Immature natural killer cell (primary cell): Measurements from ENCODE around the gene ATP8B3. TPM values are rescaled to one million over a fixed set of nuclear protein-coding genes. Genes with fewer than 3 reads are reported as not detected.

Source experiments
- DNase-seq, 3 donors: peaks; one replicate each; pipeline ENCODE4 v3.0.0; 2022; ENCODE audit warnings: mixed read lengths in 1 of 3
- H3K27ac Mint-ChIP-seq, 6 donors: one replicate each; pipeline ENCODE4 v1.8.0; 2020; ENCODE audit warnings: mixed read lengths in 6 of 6, mild to moderate bottlenecking in 5 of 6, inconsistent platforms in 4 of 6, moderate library complexity in 3 of 6
- H3K27me3 Mint-ChIP-seq, 3 donors: one replicate each; pipeline ENCODE4 v1.8.0; 2020 to 2021; ENCODE audit warnings: low read depth in 3 of 3, mild to moderate bottlenecking in 3 of 3, mixed read lengths in 3 of 3, moderate library complexity in 3 of 3, inconsistent platforms in 1 of 3
- H3K36me3 Mint-ChIP-seq, 3 donors: one replicate each; pipeline ENCODE4 v1.8.0; 2020; ENCODE audit warnings: mixed read lengths in 3 of 3, inconsistent platforms in 2 of 3, mild to moderate bottlenecking in 2 of 3
- H3K4me1 Mint-ChIP-seq, 2 donors: one replicate each; pipeline ENCODE4 v1.8.0; 2020; ENCODE audit warnings: inconsistent platforms in 2 of 2, mild to moderate bottlenecking in 2 of 2, mixed read lengths in 2 of 2, moderate library complexity in 1 of 2
- H3K4me3 Mint-ChIP-seq, 5 donors: one replicate each; pipeline ENCODE4 v1.8.0; 2020; ENCODE audit warnings: mild to moderate bottlenecking in 5 of 5, mixed read lengths in 5 of 5, inconsistent platforms in 3 of 5, moderate library complexity in 3 of 5
- H3K9me3 Mint-ChIP-seq, 6 donors: one replicate each; pipeline ENCODE4 v1.8.0; 2020; ENCODE audit warnings: mild to moderate bottlenecking in 6 of 6, mixed read lengths in 6 of 6, inconsistent platforms in 4 of 6, moderate library complexity in 3 of 6
- polyA plus RNA-seq, 3 donors: library from polyadenylated mRNA; unstranded; fragments of 300-500 nt; fragmentation: Illumina TruSeq; gene quantifications; one replicate each; pipeline ENCODE4 v1.2.3, GENCODE V29; 2021

ATP8B3 gene
- polyA plus RNA-seq, 3 donors from 2014 or later, result 1.7 to 3.3 (median 3.1) TPM

DNA sequence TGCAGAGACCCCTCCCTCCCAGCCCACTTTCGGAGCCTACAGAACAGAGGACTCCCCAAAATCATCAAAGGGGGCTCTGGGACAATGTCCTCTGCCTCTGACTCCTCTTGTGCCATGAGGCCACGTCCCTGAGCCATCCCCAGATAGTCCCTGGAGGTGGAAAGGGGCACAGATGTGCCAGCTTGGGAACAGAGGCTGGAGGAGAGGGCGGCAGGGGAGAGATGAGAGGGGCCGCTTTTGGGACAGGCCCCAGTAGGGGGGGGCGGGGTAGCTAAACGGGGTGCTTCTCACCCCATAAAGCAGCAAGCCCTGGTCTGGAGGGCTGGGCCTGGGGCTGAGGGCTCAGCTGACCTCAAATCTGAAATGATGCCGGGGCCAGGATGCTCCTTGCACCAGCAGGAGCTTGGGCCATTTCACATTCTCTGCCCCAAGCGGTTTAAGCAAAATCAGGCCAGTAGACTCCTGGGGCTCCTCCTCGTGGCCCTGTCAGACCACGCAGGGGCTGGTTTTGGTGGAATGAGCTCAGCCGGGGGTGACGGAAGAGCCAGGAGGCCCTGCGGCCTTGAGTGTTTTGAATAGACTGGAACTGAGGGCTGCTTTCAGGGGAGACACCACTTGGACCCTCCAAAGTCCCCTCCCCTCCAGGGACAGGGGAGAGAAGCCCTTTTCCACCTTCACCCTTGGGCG lies 31.7 kb downstream of the ATP8B3 start:
- peaks cover 0 to 3% (median 0%) of the 10 kb centered on the region in 6 donors for H3K9me3 Mint-ChIP-seq
- H3K27ac Mint-ChIP-seq, result no peak overlapping the region
- DNase-seq, result no peak
- no peak overlapping the region for H3K4me3 Mint-ChIP-seq
- H3K4me1 Mint-ChIP-seq, result no peaks in the 10 kb centered on the region
- H3K36me3 Mint-ChIP-seq, result peaks cover 0 to 4% (median 3%) of the 10 kb centered on the region in 3 donors
- H3K27me3 Mint-ChIP-seq, result peaks cover 19 to 38% (median 19%) of the 10 kb centered on the region in 3 donors

DNA sequence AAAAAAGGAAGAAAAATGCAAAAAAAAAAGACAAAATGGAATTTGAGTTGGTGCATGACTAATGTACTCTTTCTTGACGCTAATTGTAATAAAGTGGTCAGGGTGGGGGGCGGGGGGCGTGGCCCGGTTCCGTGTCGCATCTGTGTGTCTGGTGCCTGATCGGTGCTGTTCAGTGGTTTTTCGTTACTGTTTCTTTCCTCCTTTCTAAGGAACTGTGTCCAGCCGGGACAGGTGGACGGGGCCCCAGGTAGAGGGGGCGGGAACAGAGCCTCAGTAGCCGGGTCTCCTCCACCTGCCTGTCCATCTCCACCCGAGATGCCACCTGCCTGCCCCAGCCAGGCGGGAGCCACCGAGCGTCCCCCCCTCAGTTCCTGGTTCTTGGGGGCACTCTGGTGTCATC lies 32.5 kb downstream of the ATP8B3 start:
- DNase-seq, result no peak
- Mint-ChIP-seq H3K36me3 (peaks cover 0 to 4% (median 3%) of the 10 kb centered on the region in 3 donors), H3K4me1 (no peaks in the 10 kb centered on the region), H3K9me3 (peaks cover 0 to 3% (median under 1%) of the 10 kb centered on the region in 6 donors), H3K4me3 (no peak overlapping the region), H3K27me3 (peaks cover 22 to 38% (median 22%) of the 10 kb centered on the region in 3 donors), H3K27ac (no peak overlapping the region)

DNA sequence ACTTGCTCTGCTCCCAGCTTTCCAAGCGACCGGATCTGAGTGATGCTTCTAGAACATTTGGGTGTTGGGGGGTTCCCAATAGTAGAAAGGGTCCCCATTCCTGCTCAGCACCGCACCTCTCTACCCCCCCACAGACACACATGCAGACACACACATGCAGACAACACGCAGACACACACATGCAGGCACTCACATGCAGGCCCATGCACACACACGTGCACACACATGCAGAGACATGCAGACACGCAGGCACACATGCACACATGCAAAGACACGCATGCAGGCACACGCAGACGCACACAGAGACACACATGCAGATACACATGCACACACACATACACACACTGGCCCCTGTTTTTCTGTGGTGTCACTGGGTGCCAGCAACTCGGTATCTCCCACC lies 34.9 kb downstream of the ATP8B3 start:
- Mint-ChIP-seq H3K4me3 (no peak overlapping the region), H3K36me3 (peaks cover 0 to 4% (median 3%) of the 10 kb centered on the region in 3 donors), H3K4me1 (no peaks in the 10 kb centered on the region), H3K9me3 (peaks cover 0 to 4% (median 0%) of the 10 kb centered on the region in 6 donors), H3K27me3 (peaks cover 24 to 44% (median 35%) of the 10 kb centered on the region in 3 donors), H3K27ac (no peak overlapping the region)
- DNase-seq, result no peak

DNA sequence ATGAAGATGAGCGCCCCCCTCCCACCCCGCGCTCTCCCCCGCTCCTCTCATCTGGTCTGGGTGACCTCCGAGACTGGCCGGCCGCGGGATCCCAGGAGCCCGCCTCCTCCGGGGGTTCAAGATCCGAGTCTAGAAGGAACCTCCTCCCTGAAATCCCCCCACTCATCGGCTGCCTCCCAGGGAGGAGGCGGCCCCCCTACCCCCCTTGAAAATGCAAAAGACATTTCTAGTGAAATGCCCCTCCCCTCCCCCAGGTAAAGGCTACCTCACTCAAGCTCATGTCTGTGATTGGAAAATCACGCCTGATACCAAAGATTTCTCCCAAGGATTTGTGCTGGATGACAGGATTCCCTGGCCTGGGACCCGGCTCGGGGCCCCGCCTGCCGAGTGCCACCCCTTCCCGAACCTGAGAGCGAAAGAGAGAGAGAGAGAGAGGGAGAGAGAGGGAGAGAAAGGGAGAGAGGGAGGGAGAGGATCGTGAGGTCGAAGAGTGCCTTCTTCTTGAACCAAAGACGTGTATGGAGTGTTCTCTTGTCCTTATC lies 35.4 kb downstream of the ATP8B3 start:
- H3K36me3 Mint-ChIP-seq, result peaks cover 0 to 4% (median 3%) of the 10 kb centered on the region in 3 donors
- H3K4me3 Mint-ChIP-seq, result no peak overlapping the region
- DNase-seq, result no peak

DNA sequence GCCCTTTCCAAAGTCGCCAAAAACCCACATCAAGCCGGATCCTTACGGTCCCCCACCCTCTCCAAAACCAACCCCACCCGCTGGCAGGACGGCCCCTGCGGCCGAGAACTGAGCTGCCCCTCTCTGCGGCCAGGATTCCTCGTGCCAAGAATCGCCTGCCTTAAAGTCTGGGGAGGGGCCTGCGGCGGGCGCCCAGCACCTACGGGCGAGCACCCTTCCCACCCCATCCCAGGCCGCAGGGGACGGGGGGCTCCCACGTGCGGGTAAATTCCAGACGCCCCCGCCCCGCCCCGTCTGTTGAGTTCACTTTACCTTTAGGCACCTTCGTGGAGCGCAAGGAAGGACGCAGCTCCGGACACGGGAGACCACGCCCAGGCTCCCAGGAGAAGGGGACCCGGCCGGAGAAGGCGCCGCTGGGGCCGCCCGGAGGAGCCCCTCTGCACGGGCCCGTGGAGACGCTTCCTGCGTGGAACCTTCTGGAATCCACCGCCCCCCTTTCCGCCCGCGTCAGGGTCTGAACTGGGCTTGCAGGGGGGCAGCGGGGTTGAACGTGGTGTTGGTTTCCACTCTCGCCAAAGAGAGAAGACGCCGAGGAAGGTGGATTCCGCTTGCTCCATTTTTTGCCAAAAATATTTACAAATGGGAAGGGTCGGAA lies 36.0 kb downstream of the ATP8B3 start:
- peaks cover 2 to 6% (median 5%) of the 10 kb centered on the region in 6 donors for H3K9me3 Mint-ChIP-seq
- no peak for DNase-seq

More for the DNA sequence above, 35.4 kb downstream of the ATP8B3 start:
- H3K27ac Mint-ChIP-seq, result no peak overlapping the region
- peaks cover 22 to 42% (median 36%) of the 10 kb centered on the region in 3 donors for H3K27me3 Mint-ChIP-seq
- peaks cover 0 to 4% (median under 1%) of the 10 kb centered on the region in 6 donors for H3K9me3 Mint-ChIP-seq
- H3K4me1 Mint-ChIP-seq, result no peaks in the 10 kb centered on the region

DNA sequence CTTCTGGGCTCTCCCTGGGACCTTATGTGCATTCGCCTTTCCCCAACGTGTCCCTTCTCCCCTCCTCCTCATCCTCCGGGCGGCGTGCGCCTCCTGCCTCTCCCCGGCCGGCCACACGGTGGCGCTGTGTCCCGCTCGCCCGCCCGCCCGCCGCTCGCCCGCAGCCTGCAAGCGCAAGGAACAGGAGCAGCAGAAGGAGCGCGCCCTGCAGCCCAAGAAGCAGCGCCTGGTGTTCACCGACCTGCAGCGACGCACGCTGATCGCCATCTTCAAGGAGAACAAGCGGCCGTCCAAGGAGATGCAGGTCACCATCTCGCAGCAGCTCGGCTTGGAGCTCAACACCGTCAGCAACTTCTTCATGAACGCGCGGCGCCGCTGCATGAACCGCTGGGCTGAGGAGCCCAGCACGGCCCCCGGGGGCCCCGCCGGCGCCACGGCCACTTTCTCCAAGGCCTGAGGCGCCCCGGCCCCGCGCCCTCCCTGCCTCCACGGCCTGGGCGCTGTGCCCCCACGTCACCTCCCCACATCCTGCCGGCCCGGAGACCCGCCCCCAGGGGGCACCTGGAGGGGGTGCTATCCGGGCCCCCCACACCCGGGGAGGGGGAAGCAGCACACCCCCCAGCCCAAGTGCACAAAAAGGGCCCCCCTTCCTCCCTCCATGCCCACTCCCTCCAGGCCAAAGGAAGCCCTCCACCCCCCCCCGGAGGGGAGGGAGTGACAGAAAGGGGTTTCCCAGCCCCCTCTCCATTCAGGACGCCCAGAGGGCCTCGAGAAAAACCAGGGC lies 36.9 kb downstream of the ATP8B3 start:
- Mint-ChIP-seq H3K9me3 (peaks cover 2 to 15% (median 10%) of the 10 kb centered on the region in 6 donors), H3K36me3 (peaks cover 0 to 8% (median 4%) of the 10 kb centered on the region in 3 donors), H3K4me1 (no peaks in the 10 kb centered on the region), H3K27ac (no peak overlapping the region), H3K4me3 (no peak overlapping the region), H3K27me3 (peaks cover 20 to 41% (median 39%) of the 10 kb centered on the region in 3 donors)
- DNase-seq, result no peak

More for the DNA sequence above, 36.0 kb downstream of the ATP8B3 start:
- H3K4me1 Mint-ChIP-seq, result no peaks in the 10 kb centered on the region
- peaks cover 22 to 41% (median 39%) of the 10 kb centered on the region in 3 donors for H3K27me3 Mint-ChIP-seq
- no peak overlapping the region for H3K4me3 Mint-ChIP-seq
- H3K27ac Mint-ChIP-seq, result no peak overlapping the region
- peaks cover 0 to 4% (median 4%) of the 10 kb centered on the region in 3 donors for H3K36me3 Mint-ChIP-seq

DNA sequence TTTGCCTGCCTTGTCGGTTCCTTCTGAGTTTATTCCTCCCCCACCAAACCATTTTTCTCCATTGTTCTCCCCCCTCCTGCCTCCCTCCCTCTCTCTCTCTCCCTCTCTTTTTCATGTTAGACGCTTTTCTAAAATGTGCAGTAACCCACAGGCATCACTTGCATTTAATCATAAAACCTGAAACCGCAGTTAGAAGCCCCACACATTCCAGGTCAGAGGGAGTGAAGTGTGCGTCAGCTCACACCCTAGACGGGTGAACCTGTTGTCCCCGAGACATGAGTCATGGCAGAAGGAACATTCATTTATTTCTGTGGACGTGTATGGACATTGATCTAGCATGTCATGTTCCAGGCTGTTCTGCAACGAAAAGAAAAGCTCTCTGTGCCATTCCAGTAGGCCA lies 38.9 kb downstream of the ATP8B3 start:
- Mint-ChIP-seq H3K27me3 (peaks cover 16 to 39% (median 34%) of the 10 kb centered on the region in 3 donors), H3K36me3 (peaks cover 0 to 8% (median 4%) of the 10 kb centered on the region in 3 donors), H3K9me3 (peaks cover 2 to 16% (median 10%) of the 10 kb centered on the region in 6 donors), H3K4me3 (no peak overlapping the region), H3K27ac (no peak overlapping the region), H3K4me1 (no peaks in the 10 kb centered on the region)
- DNase-seq, result no peak

DNA sequence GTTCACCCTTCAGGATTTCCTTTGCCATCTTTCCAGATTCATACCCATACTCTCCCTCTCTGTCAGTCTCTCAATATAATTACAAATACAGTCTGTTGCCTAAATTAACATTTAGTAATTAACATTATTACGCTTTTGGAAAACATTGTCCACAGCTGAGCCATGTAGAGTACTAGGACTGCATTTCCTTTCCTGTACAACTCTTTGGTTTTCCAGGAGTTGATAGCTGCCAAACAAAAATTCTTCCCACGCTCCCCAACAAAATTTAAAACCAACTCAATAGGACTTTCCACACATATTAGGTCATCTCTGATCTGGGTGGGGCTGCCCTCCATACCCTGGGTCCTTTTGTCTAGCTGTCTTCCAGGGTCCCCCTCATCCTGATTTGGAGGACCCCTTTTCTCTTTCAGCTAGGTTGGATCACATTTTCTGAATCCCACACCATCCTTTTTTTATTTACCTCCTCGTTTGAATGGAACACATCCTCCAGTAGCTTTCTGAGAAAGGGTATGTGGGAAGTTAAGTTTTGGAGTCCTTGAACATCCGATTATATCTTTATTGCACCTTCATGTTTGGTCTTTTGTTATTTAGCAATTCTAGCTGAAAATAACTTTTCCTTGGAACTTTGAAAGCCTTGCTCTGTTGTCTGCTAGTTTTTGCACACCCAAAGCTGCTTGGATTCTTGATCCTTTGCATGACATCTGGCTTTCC lies 41.1 kb downstream of the ATP8B3 start:
- Mint-ChIP-seq H3K27me3 (peaks cover 9 to 30% (median 18%) of the 10 kb centered on the region in 3 donors), H3K36me3 (peaks cover 0 to 5% (median 0%) of the 10 kb centered on the region in 3 donors), H3K9me3 (peaks cover 2 to 16% (median 10%) of the 10 kb centered on the region in 6 donors), H3K4me1 (no peaks in the 10 kb centered on the region), H3K27ac (no peak overlapping the region), H3K4me3 (no peak overlapping the region)
- DNase-seq, result no peak

DNA sequence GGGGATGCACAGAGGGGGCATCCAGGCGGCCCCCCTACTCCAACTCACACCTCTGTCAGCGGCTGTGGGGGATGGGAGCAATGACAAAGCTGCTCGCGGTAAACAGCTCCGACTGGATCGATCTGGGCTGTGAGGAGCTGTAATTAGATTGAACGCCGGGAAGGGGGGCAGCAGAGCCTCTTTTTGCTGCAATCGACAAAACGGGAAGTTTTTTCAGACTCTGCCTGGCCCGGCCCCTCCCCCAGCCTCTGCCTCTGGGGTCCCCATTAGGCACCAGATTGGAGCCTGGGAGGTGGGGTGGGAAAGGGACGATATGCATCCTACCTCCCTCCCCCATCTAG lies 42.5 kb downstream of the ATP8B3 start:
- H3K9me3 Mint-ChIP-seq, result peaks cover 0 to 16% (median 10%) of the 10 kb centered on the region in 6 donors
- H3K36me3 Mint-ChIP-seq, result peaks cover 0 to 5% (median 0%) of the 10 kb centered on the region in 3 donors
- no peak for DNase-seq
- no peaks in the 10 kb centered on the region for H3K4me1 Mint-ChIP-seq
- no peak overlapping the region for H3K4me3 Mint-ChIP-seq
- no peak overlapping the region for H3K27ac Mint-ChIP-seq
- H3K27me3 Mint-ChIP-seq, result peaks cover 9 to 32% (median 22%) of the 10 kb centered on the region in 3 donors

DNA sequence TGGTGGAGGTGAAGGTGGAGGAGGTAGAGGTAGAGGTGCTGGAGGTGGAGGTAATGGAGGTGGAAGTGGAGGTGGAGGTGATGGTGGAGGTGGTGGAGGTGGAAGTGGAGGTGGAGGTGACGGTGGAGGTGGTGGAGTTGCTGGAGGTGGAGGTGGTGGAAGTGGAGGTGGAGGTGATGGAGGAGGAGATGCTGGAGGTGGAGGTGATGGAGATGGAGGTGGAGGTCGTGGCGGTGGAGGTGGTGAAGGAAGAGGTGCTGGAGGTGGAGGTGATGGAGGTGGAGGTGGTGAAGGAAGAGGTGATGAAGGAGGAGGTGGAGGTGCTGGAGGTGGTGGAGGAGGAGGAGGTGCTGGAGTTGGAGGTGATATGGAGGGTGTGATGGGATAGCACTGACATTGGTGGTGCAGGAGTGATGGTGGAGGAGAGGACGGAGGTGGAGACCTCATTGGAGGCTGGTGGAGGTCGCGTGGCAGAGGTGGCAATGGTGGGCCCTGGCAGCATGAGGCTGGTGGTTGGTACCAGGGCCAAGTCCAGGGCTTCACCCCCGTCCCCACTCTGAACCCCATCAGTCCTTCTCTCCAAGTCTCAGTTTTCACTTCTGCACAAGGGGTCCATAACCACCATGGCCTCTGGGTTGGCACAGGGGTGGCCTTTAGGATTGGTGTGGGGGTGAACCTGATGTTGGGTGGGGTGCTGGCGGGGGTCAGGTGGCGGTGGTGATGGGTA lies 43.0 kb downstream of the ATP8B3 start:
- peaks cover 7 to 28% (median 22%) of the 10 kb centered on the region in 3 donors for H3K27me3 Mint-ChIP-seq
- peaks cover 0 to 5% (median 0%) of the 10 kb centered on the region in 3 donors for H3K36me3 Mint-ChIP-seq
- DNase-seq, result no peak
- no peaks in the 10 kb centered on the region for H3K4me1 Mint-ChIP-seq
- H3K9me3 Mint-ChIP-seq, result peaks cover 0 to 16% (median 10%) of the 10 kb centered on the region in 6 donors
- no peak overlapping the region for H3K27ac Mint-ChIP-seq
- no peak overlapping the region for H3K4me3 Mint-ChIP-seq

DNA sequence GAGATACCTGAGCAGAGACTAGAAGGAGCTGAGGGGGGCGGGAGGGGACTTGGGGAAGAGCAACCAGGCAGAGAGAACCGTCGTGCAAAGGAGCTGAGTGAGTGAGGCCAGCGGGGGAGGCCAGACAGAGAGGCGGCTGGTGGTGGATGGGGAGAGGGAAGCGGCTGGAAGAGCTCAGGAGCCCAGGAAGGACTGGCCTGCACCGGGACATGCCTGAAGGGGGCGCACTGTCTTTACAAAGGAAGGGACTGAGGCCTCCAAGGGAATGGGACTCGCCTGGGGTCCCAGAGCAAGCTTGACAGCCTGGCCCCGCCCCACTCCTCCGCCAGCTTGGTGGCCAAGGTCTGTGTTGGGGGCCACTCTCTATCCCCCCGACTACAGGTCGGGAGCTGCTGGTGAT lies 43.8 kb downstream of the ATP8B3 start:
- Mint-ChIP-seq H3K27ac (no peak overlapping the region), H3K4me1 (no peaks in the 10 kb centered on the region), H3K27me3 (peaks cover 12 to 30% (median 25%) of the 10 kb centered on the region in 3 donors), H3K36me3 (peaks cover 0 to 5% (median 0%) of the 10 kb centered on the region in 3 donors), H3K4me3 (no peak overlapping the region), H3K9me3 (peaks cover 0 to 16% (median 10%) of the 10 kb centered on the region in 6 donors)
- no peak for DNase-seq

DNA sequence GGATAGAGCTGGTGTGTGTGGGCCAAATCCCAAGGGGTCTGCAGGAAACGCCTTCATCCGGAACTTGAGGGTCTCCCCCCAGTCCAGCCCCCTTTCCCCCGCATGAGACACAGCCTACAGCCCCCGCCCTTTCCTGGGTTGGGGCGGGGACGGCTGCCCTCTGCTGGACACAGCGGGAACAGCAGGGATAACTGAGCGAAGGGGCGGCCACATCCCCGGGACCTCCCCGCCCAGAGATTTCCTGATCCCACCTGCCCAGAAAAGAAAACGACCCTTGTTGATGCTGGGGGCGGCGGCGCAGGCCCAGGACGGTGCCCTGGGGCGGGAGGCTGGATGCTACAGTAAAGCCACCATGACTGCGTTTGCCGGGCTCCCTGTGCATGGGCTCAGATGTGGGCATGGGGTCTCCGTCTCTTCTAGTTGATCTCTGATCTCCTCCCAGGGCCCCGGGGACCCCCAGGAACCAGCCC lies 44.6 kb downstream of the ATP8B3 start:
- Mint-ChIP-seq H3K27ac (no peak overlapping the region), H3K27me3 (peaks cover 16 to 30% (median 23%) of the 10 kb centered on the region in 3 donors), H3K9me3 (peaks cover 0 to 16% (median 10%) of the 10 kb centered on the region in 6 donors), H3K36me3 (peaks cover 0 to 5% (median 0%) of the 10 kb centered on the region in 3 donors), H3K4me3 (no peak overlapping the region), H3K4me1 (no peaks in the 10 kb centered on the region)
- peak; percentile 44 to 57 (median 48) for DNase-seq
